Measurements from ENCODE around the gene CLTCL1. TPM values are rescaled to one million over a fixed set of nuclear protein-coding genes. Genes with fewer than 3 reads are reported as not detected.
"Not testable (repeated sequence)": the region's sequence is repeated elsewhere in the genome, so short reads cannot be mapped to it uniquely, and the experiment has no call there.

CLTCL1 gene
- polyA plus RNA-seq, 3 donors, result 3.9 to 5.4 (median 4.5) TPM

DNA sequence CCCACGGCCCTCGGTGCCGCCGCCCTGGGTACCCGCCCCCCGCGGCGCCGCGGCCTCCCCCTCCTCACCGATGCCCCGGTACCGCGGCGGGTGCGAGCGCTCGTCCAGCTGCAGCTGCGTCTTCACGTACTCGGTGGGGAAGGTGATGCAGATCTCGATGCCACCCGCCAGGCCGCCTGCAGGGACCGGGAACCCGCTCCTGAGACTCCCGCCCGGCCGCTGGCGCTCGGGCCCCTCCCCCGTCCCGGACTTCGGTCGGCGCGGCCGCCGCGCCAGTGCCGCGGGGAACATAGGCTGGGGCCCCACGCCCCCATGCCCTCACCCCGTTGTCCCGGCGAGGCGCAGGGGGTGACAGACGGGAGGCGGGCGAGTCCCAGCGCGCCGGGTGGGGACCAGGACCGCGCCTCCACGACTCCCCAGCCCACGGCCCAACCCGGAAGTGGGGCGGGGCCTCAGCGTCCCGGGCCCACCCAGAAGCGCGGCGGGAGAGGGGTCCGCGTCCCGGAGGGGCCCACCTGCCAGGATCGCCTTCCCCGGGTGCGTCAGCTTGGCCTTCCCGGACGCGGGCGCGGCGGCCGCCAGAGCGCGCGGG lies 113.4 kb downstream of the CLTCL1 start:
- DNase-seq (ENCODE audit: low read depth in 3 of 3, low spot score in 2 of 3), result no peak

DNA sequence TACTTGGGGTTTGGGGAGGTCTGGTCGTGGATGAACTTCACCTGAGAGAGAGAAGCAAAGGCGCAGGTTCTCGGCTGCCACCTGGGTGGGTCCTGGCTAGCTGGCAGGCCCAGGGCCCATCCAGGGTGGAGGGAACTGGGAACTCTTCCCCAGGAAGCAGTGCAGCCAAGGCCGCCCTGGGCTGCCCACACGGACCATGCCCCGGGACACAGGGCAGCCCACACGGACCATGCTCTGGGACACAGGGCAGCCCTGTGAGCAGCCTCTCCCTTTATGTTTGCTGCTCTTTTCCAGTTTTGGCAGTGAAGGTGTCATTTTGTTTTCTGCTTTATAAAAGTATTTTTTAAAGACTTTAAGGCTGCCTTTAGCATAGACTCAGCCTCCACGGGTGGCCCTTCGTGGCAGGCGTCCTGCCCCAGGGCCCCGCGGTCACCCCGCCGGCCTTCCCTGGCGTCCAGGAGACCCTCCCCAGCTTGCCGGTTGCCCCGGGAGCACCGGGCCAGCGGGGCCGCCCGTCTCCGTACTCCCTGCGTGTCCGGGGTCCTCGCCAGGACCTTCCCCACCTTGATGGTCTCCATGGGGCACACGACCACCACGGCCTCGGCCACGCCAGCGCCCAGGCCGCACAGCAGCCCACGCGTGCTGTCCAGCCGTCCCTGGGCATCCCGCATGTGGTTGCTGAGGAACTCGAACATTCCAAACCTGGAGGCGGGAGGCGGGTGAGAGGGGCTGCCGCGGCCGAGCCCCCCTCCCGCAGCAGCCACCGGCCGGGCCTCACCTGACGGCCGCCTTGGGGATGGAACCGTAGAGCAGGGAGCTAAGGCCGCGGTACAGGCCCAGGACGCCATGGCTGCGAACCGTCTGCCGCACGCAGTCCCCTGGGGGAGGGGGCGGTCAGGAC lies 114.1 kb downstream of the CLTCL1 start:
- DNase-seq (ENCODE audit: low read depth in 3 of 3, low spot score in 2 of 3), result no peak

DNA sequence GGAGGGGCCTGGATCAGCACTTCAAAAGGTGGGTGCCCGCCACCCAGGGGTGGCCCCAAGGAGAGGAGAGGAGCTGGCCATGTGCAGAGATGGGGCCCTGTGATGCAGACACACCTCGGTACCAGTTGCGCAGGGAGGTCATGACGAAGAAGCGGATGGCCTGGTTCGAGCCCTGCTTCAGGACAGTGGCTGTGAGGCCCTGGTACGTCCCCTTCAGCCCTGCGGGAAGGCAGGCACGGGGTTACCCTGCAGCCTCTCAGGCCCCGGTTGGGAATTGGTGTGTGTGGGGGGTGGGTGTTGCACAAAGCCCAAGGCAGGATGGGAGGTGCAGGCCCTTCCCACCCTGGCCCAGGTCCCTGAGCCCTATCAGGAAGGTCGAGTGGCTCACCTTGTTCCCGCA lies 114.8 kb downstream of the CLTCL1 start:
- DNase-seq (ENCODE audit: low read depth in 3 of 3, low spot score in 2 of 3), result no peak

DNA sequence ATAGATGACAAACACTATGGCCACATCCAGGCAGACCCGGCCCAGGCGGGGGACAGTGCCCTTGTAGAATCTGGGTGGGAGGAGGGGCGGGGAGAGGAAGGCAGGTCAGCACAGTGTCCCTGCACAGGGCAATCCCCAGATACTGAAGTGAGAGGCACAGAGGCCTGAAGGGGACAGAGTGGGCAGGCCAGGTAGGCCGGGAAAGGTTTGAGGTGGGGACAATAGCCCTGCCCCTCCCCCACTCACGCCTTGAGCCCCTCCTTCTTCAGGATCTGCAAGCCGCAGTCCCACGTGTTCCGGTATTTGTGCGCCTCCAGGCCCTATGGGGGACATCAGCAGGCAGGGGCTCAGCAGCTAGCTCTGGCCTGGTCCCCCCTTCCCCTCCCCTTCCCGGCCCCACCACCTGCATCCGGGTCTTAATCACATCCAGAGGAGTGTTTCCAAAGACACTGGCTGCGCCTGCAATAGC lies 115.3 kb downstream of the CLTCL1 start:
- no peak for DNase-seq (ENCODE audit: low read depth in 3 of 3, low spot score in 2 of 3)

DNA sequence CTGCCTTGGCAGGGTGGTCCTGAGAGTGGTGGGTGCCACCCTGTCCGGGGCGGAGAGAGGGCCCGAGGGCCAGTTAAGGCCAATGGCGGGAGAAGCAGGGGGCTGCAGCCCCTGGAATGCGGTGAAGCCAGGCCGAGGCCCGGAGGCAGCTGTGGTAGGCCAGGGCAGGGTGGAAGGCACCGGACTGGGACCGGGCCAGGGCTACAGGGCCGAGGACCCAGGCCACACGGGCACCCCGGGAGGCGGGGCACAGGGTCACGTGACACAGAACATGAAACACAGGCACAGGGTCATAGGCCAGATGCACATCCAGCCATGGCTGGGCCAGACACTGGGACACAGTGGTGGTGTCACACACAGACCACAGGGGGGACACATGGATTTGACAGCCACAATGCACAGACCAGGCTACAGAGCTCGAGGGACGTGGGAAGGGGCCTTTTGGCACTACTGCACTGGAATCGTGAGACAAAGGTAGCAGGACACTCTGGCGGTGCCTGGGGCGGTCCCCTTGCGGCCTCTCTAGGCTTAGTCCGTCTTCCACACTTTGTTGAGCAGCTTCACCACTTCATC lies 115.8 kb downstream of the CLTCL1 start:
- no peak for DNase-seq (ENCODE audit: low read depth in 3 of 3, low spot score in 2 of 3)

DNA sequence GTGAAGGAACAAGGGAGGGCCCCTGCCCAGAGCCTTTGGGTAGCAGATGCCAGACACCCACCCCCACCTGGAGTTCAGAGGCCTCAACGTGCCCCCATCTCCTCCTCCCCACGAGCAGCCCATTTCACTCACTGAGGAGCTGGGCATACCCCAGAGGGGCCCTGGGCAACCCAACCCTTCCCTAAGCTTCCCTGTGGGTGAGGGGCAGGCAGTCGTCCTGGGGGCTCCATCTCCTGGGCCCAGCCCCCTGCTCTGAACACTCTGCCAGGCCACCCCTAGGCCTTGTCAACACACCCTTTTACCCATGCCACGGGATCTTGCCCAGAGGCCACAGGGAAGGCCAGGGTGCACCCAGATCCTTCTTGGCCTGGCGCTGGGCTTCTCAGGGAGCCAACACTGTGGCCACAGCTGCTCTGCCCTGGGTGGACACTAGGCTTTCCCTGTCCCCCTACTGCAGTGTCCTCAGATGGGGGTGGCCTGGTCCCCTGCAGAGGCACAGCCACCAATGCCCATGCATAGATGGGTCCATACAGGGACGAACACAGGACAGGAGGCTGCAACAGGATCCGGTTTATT lies 116.4 kb downstream of the CLTCL1 start:
- DNase-seq (ENCODE audit: low read depth in 3 of 3, low spot score in 2 of 3), result no peak

DNA sequence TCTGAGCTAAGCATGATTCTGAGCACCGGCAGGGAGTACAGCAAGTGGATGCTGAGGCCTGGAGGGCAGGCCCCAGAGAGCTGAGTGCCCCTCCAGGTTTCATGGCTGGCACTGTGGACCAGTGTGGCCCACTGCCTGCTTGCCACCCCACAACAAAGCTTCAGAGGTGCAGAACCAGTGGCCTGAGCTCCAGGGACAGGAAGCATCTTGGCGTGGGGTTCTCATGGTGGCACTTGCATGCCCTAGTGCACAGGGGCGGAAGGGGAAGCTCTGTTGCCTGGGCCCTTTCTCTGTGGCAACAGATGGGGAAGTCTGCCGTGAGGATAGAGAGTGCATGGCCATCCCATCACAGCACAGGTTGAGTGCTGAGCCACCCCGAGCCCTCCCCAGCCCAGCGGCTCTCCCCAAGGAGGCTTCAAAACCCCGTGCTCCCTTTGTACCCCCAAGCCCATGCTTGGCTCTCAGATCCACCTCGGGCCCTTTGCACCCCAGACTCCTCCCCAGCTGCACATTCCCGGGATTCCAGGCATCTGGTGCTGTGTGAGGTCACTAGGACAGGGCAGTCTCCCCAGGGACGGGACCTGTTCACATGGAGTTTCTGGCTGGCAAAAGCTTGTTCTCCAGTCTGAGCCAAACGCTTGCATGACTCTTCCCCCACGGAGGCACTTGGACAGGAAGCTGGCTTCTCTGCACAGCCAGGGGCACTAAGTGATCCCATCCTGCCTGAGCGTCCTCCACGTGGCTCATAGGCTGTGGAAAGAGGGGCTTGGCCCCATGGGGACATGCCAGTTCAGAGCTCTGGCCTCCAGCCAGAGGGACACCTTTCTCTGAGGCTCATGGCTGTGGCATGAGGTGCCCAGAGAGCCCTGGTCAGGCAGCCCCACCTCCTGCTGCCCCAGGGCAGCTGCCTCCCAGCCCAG lies 117.2 kb downstream of the CLTCL1 start:
- no peak for DNase-seq (ENCODE audit: low read depth in 3 of 3, low spot score in 2 of 3)

DNA sequence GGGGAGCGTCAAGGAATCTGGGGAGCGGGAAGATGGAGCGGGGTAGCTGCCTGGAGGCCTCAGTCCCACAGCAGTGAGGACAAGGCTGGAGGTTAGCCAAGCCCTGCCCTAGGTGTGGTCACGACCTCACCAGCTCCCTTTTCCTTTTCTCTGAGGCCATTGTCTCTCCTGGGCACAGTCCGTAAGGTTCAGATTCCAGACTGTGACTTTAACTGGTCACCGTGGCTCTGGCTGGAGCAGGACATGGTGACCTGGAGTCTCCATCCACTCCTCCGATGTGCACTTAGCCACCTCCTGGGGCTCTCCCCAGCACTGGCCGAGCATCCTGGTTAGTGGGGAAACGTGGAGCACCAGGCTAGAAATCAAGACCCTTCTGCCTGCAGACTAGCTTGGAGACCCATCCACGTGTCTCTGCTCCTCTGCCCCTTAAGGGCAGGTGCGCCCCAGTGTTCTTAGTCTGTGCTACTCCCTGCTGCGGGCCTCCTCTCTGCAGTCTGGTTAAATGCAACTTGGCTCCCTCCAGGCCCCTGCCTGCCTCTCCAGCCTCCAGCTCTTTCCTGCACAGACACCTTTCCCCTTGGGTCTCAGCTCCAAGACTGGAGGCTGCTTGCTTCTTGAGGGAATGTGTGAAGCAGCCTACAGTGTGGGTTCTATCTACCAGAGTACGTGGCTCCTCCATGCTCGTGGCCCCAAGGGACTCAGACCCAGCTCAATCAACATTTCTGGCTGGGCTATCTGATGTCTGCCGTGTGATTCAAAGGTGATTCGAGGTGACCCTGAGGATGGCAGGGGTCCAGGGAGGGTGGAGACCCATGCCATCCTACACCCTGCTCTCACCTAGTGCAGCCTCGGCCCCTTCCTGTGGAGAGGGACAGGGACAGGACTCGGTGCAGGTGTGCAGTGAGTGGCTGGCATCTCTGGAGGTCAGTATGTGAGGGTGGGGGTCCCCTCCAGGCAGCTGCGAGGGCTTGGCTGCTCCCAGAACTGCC lies 118.2 kb downstream of the CLTCL1 start:
- DNase-seq (ENCODE audit: low read depth in 3 of 3, low spot score in 2 of 3), result no peak

DNA sequence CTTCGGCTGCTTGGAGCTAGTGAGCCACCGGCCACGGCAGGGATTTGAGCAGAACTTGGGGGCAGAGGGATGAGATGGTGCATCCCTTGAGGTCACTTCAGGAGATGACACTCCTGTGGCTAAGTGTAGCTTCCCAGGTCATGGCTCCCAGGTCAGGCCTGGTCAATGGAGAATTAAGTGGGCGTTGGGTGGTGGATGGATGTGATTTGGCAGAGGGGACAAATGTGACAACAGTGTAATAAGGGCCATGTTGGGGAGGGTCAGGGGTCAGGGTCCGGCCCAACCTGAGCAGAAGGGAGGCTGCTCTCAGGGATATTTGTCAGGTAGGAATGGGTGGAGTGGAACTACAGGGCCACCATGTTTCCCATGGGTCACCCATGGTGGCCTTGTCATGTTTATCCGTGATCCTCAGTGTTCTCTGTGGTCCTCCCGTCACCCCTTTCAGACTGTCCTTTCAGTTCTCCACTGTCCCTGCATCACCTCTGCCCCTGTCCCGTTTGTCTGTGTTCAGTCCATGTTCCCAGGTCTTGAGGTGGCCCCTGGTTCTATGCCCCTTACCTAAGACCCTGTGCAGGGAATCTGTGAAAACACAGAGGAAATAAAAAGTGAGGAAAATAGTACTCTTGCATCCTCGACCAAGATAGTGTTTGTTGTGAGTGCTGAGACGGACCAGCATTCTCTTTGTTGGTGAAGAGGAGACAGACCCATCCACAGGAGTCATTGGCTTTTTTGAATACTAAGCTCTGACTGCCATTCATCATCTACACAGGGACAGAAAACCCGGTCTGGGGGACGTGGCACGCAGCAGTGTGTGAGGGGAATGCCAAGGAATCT lies 119.1 kb downstream of the CLTCL1 start:
- DNase-seq (ENCODE audit: low read depth in 3 of 3, low spot score in 2 of 3), result no peak

DNA sequence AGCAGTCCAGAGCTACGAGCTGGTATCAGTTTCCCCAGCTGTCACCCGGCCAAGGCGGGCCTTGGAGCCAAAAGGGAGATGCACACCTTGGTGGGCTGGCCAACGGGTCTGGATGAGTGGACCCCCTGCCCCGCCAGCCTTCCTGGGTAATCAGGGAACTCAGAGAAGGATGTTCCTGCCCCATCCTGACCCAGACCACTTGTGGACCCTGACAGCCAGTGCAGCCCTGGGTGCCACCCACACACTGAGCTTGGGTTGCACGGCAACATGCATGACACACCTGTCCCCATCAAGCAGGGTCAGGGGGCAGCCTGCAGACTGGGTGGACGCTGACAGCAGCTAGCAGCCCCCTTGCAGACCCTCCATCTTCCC lies 121.6 kb downstream of the CLTCL1 start:
- no peak for DNase-seq (ENCODE audit: low read depth in 3 of 3, low spot score in 2 of 3)

DNA sequence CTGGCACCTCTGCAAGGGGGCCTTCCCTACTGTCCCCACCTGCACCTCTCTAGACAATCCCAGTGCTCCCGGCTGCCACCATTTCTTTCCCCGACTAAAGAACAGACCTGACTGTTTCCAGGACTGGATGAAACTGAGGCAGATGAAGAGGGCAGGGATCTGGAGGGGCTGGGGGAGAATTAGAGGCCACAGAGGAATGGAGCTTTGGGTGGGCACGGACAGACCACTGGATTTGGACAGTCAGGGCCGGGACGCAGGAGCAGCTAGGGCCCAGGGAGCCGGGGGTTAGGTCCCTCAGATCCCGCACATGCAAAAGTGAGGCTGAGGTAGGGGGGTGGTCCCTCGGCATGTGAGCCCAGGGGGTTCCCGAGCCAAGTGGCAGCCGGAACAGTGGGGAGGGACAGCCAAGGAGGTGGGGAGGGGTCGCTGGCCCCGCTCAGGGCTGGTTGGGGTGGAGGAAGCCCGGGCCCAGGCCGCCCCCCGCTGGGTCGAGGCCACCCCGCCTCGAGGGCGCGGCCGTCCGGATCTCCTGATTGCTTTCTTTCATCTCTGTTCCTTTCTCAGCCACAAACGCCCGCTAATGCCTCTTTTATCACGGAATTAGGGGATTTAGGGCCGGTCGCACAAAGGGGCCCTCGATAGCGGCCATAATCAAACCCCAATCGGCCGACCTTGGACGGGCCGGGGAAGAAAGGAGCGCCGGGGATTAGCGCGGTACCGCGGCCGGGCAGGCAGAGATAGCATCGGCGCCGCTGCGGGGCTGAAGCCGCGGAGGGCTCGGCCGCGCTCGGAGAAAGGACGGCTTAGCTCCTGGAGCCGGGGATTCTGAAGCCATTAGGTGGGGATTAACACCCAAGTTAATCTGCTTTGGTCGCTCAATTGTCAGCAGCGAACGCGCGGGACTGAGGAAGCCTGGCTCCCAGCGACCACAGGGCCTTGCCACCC lies 122.2 kb downstream of the CLTCL1 start:
- DNase-seq (ENCODE audit: low read depth in 3 of 3, low spot score in 2 of 3), result no peak

DNA sequence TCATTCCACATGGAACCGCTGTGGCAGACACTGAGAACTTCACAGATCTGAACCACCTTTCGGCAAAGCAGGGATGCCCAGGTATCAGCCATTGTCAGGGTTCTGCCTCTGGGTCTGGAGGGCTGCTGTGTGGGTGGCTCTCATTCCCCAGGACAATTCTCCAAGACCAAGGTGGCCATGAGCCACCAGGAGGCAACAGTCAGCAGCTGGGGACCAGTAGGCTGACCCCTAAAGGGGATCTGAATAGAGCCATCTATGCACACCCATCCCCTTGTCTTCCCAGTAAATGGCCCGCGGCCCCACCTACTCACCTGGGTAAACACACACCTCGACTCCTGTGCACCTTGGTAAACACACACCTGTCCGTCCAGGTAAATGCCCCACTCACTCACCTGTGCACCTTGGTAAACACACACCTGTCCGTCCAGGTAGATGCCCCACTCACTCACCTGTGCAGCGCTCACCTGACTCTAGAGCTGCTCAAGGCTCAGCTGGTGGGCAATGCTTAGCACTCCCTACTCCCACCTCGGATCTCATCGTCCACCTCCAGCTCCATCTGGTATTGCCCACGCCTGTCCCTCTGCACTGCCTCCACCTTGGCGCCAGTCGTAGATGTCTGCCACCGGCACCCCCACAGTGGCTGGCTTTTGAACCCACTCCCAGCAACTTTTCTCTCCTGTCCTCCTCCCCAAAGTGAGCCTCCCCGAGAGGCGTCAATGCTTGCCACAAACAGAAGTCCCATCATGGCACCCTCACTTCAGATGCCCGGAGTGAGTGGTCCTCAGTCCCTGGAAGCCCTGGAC lies 123.2 kb downstream of the CLTCL1 start:
- no peak for DNase-seq (ENCODE audit: low read depth in 3 of 3, low spot score in 2 of 3)

DNA sequence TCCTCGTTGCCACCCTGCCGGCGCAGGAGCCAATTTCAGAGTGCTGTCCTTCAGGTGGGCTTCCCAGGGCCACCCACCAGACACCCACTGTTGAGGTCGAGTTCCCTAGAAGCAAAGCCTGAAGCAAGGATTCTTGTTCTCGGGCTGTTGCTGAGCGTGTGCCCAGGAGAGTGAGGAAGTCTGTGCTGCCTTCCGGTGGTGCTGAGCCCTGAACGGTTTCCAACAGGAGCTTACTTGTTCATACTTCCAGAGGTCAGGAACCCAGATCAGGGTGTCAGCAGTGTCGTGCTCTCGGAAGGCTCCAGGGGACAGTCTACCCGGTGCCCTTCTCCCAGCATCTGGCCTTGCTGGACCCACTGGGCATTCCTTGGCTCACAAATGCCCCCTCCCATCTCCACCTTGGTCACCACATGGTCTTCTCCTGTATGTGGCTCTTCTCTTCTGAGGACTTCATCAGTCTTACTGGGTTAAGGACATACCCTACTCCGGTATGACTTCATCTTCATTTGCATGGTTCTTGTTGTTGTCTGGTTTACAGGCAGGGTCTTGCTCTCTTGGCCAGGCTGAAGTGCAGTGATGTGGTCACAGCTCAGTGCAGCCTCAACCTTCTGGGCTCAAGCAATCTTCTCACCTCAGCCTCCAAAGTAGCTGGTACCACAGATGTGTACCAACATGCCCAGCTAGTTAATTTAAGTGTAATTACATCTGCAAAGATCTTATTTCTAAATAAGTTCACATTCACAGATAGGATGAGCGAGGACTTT lies 124.2 kb downstream of the CLTCL1 start:
- DNase-seq (ENCODE audit: low read depth in 3 of 3, low spot score in 2 of 3), result no peak

DNA sequence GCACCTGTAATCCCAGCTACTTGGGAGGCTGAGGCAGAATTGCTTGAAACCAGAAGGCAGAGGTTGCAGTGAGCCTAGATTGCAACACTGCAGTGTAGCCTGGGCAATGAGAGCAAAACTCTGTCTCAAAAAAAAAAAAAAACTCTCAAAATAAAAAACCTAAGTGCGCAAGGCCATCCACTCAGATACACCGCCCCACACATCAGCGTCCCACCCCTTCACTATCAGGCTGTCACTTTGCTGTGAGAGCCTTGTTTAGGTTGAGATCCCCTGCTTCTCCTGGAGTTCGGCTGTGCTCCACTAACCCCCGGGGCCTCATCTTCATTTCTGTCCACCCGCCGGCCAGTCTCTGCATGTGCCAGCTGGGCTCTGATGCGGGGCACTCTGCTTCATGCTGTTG lies 125.1 kb downstream of the CLTCL1 start:
- no peak for DNase-seq (ENCODE audit: low read depth in 3 of 3, low spot score in 2 of 3)

DNA sequence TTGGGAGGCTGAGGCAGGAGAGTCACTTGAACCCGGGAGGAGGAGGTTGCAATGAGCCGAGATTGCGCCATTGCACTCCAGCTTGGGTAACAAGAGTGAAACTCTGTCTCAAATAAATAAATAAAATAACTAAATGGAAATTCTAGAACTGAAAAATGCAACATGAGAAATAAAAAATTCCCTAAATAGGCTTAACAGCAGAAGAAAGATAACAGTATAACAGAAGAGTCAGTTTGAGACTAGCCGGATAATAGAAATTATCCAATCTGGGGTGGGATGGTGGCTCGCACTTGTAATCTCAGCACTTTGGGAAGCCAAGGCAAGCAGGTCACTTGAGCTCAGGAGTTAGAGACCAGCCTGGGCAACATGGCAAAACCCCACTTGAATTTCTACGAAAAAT lies 127.1 kb downstream of the CLTCL1 start:
- DNase-seq (ENCODE audit: low read depth in 3 of 3, low spot score in 2 of 3), result no peak

DNA sequence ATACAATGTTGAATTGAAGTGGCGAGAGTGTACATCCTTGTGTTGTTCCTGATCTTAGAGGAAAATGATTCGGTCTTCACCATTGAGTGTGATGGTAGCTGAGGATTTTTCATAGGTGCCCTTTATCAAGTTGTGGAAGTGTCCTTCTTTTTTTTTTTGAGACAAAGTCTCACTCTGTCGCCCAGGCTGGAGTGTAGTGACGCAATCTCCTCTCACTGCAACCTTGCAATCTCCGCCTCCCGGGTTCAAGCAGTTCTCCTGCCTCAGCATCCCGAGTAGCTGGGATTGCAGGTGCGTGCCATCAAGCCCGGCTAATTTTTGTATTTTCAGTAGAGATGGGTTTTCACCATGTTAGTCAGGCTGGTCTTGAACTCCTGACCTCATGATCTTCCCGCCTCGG lies 132.9 kb downstream of the CLTCL1 start:
- DNase-seq (ENCODE audit: low read depth in 3 of 3, low spot score in 2 of 3), result not testable (repeated sequence)

All from right renal cortex interstitium (tissue), 3 donors.